Measurements from ENCODE around the gene CDK13.

DNA sequence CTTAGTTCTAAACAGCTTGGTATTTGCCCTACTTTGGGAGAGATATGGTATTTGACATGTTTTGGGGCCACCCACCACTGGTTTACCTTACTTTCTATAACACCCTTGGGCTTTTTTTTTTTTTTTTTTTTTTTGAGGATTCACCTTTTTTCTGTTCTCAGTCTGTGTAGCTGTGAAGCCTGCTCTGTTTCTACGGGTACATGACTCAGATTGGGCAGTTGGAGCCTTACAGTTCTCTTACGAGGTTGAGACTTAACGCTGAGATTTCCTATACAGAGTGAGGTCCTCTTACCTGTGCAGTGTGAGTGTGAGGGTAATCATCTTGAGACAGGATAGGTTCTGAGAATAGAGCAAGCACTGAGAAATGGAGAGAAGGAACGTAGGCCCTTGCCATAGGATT is 77.5 kb downstream of the CDK13 start:
- TF ChIP-seq CEBPB (IDR thresholded peaks at IDR 0.05), result no peak
- no peak for TF ChIP-seq CHD2 (IDR thresholded peaks at IDR 0.05; ENCODE audit: low read length, partially characterized antibody)

Measured in A549 (cell line).